DOHH2 (cell line): ENCODE measurements around the gene HMX2.

Experiments
- H3F3A ChIP-seq: fragments of 200-600 bp; sonication (generic), shearing (Covaris generic); 2 replicates; pipeline ENCODE4 v1.6.0; 2016; ENCODE audit warnings: antibody characterized with exemption, mild to moderate bottlenecking; ENCODE audit not compliant: control insufficient read depth, insufficient read depth
- H3K27ac ChIP-seq: fragments of 200-600 bp; sonication (generic); 2 replicates; pipeline ENCODE4 v1.5.1; 2014; ENCODE audit warnings: low read depth, mild to moderate bottlenecking, low read length, moderate library complexity
- H3K27me3 ChIP-seq: fragments of 200-600 bp; sonication (generic); 2 replicates; pipeline ENCODE4 v1.6.1; 2014; ENCODE audit warnings: mild to moderate bottlenecking, low read length, mixed read lengths; ENCODE audit not compliant: control insufficient read depth
- H3K36me3 ChIP-seq: fragments of 200-600 bp; sonication (generic); 2 replicates; pipeline ENCODE4 v1.6.1; 2014; ENCODE audit warnings: mild to moderate bottlenecking, low read length, moderate library complexity, mixed read lengths; ENCODE audit not compliant: control insufficient read depth
- H3K4me1 ChIP-seq: fragments of 200-600 bp; sonication (generic); 2 replicates; pipeline ENCODE4 v1.6.1; 2014; ENCODE audit warnings: mild to moderate bottlenecking, low read length, mixed read lengths; ENCODE audit not compliant: control insufficient read depth
- H3K4me2 ChIP-seq: fragments of 200-600 bp; sonication (generic); 2 replicates; pipeline ENCODE4 v1.6.0; 2014; ENCODE audit warnings: mild to moderate bottlenecking, low read length, moderate library complexity
- H3K4me3 ChIP-seq: fragments of 200-600 bp; sonication (generic); 2 replicates; pipeline ENCODE4 v1.5.1; 2014; ENCODE audit warnings: mild to moderate bottlenecking, low read length, mixed read lengths
- H3K79me2 ChIP-seq: fragments of 200-600 bp; sonication (generic); 2 replicates; pipeline ENCODE4 v1.6.1; 2014; ENCODE audit warnings: mild to moderate bottlenecking, low read length, mixed read lengths; ENCODE audit not compliant: control insufficient read depth
- H3K9me2 ChIP-seq: fragments of 200-600 bp; sonication (generic); replicated peaks from 2 replicates; pipeline ENCODE4 v1.6.1; 2014; ENCODE audit warnings: mild to moderate bottlenecking, low read length, mixed read lengths; ENCODE audit not compliant: control insufficient read depth
- H3K9me3 ChIP-seq: fragments of 200-600 bp; sonication (generic); 2 replicates; pipeline ENCODE4 v1.6.1; 2014; ENCODE audit warnings: antibody characterized with exemption, low read length, mixed read lengths; ENCODE audit not compliant: control insufficient read depth, insufficient read depth
- H4K20me1 ChIP-seq: fragments of 200-600 bp; sonication (generic); 2 replicates; pipeline ENCODE4 v1.6.0; 2014; ENCODE audit warnings: low read depth, mild to moderate bottlenecking, antibody characterized with exemption, low read length, moderate library complexity; ENCODE audit not compliant: control insufficient read depth, insufficient read depth
- EZH2phosphoT487 ChIP-seq: fragments of 200-600 bp; sonication (generic); IDR thresholded peaks from 2 replicates; pipeline ENCODE4 v1.6.1; 2017; ENCODE audit warnings: borderline replicate concordance, mild to moderate bottlenecking, antibody characterized with exemption, low read length, moderate library complexity, mixed read lengths
- TF ChIP-seq, protein P1 (sequence below): fragments of 200-600 bp; sonication (generic); IDR thresholded peaks from one replicate; pipeline ENCODE4 v1.5.1; 2014; ENCODE audit warnings: antibody characterized with exemption, mild to moderate bottlenecking, low read depth, low read length; ENCODE audit not compliant: poor library complexity, severe bottlenecking

Gene HMX2

DNA sequence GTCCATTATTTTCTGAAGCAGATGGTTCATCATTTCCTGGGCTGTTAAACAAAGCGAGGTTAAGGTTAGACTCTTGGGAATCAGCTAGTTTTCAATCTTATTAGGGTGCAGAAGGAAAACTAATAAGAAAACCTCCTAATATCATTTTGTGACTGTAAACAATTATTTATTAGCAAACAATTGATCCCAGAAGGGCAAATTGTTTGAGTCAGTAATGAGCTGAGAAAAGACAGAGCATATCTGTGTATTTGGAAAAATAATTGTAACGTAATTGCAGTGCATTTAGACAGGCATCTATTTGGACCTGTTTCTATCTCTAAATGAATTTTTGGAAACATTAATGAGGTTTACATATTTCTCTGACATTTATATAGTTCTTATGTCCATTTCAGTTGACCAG lies 16.4 kb downstream of the HMX2 start:
- Histone ChIP-seq H3K4me3 (no peak overlapping the region), H3K36me3 (peaks cover 99% of the 10 kb centered on the region), H3K27ac (no peak overlapping the region), H3K79me2 (peaks cover 80% of the 10 kb centered on the region), H3F3A (no peaks in the 10 kb centered on the region; the same call in 1 of the 2 replicates), H3K9me2 (no peaks in the 10 kb centered on the region), H4K20me1 (peaks cover 14% of the 10 kb centered on the region), H3K27me3 (no peaks in the 10 kb centered on the region), H3K9me3 (no peaks in the 10 kb centered on the region), H3K4me1 (peaks cover 18% of the 10 kb centered on the region), H3K4me2 (no peak overlapping the region)
- TF ChIP-seq EZH2phosphoT487: no peak
- TF ChIP-seq, protein P1, sequence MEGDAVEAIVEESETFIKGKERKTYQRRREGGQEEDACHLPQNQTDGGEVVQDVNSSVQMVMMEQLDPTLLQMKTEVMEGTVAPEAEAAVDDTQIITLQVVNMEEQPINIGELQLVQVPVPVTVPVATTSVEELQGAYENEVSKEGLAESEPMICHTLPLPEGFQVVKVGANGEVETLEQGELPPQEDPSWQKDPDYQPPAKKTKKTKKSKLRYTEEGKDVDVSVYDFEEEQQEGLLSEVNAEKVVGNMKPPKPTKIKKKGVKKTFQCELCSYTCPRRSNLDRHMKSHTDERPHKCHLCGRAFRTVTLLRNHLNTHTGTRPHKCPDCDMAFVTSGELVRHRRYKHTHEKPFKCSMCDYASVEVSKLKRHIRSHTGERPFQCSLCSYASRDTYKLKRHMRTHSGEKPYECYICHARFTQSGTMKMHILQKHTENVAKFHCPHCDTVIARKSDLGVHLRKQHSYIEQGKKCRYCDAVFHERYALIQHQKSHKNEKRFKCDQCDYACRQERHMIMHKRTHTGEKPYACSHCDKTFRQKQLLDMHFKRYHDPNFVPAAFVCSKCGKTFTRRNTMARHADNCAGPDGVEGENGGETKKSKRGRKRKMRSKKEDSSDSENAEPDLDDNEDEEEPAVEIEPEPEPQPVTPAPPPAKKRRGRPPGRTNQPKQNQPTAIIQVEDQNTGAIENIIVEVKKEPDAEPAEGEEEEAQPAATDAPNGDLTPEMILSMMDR: no peak

DNA sequence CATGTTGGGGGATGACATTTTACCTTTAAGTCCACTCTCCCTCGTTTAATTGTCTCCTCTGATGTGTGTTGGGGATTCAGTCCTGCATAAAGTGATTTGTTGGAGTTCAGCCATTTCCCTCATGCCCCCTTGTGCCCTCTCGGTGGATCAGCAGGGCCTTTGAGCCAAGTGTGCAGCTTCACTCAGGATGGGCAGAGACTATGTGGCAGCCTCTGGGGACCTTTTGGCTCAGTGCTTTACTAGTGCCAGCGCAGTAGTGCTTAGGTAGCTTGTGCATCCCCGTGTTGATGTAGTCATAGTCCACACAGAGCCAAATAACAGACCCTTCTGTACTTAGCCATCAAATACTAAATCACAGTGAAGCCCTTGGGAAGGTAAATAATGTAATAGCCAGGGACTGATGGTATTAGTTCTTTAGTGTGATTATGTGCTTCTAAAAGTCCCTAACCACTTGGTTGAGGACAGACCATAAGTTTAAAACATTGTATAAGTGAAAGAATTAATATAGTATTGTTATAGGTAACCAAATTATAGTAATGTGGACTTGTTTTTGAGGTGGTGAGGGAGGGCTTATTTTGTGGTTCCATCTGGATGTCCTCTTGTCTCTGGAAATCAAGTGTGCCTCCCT lies 17.6 kb downstream of the HMX2 start:
- no peak overlapping the region for H3K4me3 ChIP-seq
- H4K20me1 ChIP-seq: peaks cover 9% of the 10 kb centered on the region
- peaks cover 96% of the 10 kb centered on the region for H3K36me3 ChIP-seq
- H3K9me3 ChIP-seq: no peaks in the 10 kb centered on the region
- H3K4me2 ChIP-seq: no peak overlapping the region
- H3K27ac ChIP-seq: no peak overlapping the region
- no peaks in the 10 kb centered on the region; the same call in 1 of the 2 replicates for H3F3A ChIP-seq
- peaks cover 5% of the 10 kb centered on the region for H3K4me1 ChIP-seq
- no peaks in the 10 kb centered on the region for H3K27me3 ChIP-seq
- H3K79me2 ChIP-seq: peaks cover 68% of the 10 kb centered on the region
- no peaks in the 10 kb centered on the region for H3K9me2 ChIP-seq
- TF ChIP-seq, protein P1: peak; percentile 17
- no peak for TF ChIP-seq EZH2phosphoT487

DNA sequence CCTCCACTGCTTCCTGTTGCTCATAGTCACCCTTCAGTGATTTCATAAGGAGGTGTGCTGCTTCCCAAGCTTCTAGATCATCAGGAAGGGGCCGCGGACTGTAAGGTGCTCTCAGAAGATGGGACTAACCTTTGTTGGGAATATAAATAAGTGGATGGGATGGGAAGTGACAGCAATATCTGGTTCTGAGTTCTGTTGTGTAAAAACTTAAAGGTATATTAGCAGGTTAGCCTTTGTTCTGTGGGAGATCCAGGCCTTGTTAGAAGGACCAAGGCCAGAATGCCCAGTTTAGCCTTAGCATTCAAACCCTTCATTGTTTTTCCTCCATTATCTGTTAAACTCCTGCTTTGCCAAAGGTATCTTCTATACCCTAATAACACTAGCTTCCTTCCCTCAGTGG lies 18.7 kb downstream of the HMX2 start:
- H3K27me3 ChIP-seq: no peaks in the 10 kb centered on the region
- no peaks in the 10 kb centered on the region for H3K9me3 ChIP-seq
- peaks cover 91% of the 10 kb centered on the region for H3K36me3 ChIP-seq
- no peaks in the 10 kb centered on the region for H3F3A ChIP-seq
- peaks cover 57% of the 10 kb centered on the region for H3K79me2 ChIP-seq
- H4K20me1 ChIP-seq: peaks cover 7% of the 10 kb centered on the region
- no peak overlapping the region for H3K27ac ChIP-seq
- H3K4me1 ChIP-seq: no peaks in the 10 kb centered on the region
- no peak for TF ChIP-seq EZH2phosphoT487
- TF ChIP-seq, protein P1: no peak
- no peak overlapping the region for H3K4me3 ChIP-seq
- no peak overlapping the region for H3K4me2 ChIP-seq
- H3K9me2 ChIP-seq: no peaks in the 10 kb centered on the region
